GM19240 (cell line): Measurements from ENCODE around the gene LONRF3.
A peak's percentile ranks its signal among the peaks of the same experiment; 100 is the strongest.
"Not testable (repeated sequence)": the region's sequence is repeated elsewhere in the genome, so short reads cannot be mapped to it uniquely, and the experiment has no call there.

Experiments
- DNase-seq: peaks from one replicate; pipeline ENCODE4 v3.0.0; 2011; ENCODE audit warnings: low spot score; ENCODE audit not compliant: insufficient read length

LONRF3 gene

DNA sequence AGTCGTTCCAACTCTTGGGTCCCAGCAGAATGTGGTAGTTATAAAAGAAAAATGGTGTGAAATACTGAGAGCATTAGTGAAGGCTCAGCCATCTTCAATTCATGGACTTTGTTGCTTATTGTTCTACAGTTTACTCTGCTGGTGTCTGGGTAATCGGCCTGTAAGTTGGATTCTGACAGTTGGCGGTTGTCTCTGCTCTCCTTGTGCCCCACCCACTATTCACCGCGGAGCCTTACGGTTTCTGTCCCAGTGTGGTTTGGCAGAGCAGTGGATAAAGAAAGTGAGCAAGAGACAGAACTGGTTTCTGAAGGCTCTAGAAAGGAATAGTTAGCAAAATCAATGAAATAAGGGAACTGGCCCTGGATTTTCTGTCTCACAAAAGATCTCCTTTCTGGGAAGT is 9.1 kb downstream of the LONRF3 start:
- DNase-seq = no peak

- no peak for DNase-seq
These were observed 14.5 kb downstream of the LONRF3 start for GRCh38 chrX:118988911-118989310.

- no peak for DNase-seq
These were observed 15.5 kb downstream of the LONRF3 start for GRCh38 chrX:118989886-118990285.

DNA sequence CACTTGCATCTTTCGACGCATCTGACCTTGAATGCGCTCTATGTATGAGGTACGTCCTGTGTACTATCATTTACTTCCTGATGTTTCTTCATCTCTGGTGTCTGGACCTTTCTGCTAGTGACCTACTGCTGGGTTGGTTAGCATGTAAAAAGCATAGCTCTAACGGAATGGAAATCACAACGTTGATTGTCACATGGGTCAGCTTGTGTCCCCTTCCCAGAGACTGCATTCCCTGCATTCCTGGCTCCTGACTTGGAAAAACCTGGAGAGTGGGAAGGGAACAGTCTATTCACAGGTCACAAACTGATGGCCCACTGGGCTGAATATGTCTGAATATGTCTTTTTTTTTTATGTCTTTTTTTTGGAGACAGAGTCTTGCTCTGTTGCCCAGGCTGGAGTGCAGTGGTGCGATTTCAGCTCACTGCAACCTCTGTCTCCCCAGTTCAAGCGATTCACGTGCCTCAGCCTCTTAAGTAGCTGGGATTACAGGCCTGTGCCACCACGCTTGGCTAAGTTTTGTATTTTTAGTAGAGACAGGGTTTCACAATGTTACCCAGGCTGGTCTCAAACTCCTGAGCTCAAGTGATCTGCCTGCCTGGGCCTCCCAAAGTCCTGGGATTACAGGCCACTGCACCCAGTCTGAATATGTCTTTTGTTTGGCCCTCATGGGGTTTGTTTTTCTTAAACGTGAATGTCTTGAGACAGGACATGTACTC is 16.3 kb downstream of the LONRF3 start:
- DNase-seq = no peak

DNA sequence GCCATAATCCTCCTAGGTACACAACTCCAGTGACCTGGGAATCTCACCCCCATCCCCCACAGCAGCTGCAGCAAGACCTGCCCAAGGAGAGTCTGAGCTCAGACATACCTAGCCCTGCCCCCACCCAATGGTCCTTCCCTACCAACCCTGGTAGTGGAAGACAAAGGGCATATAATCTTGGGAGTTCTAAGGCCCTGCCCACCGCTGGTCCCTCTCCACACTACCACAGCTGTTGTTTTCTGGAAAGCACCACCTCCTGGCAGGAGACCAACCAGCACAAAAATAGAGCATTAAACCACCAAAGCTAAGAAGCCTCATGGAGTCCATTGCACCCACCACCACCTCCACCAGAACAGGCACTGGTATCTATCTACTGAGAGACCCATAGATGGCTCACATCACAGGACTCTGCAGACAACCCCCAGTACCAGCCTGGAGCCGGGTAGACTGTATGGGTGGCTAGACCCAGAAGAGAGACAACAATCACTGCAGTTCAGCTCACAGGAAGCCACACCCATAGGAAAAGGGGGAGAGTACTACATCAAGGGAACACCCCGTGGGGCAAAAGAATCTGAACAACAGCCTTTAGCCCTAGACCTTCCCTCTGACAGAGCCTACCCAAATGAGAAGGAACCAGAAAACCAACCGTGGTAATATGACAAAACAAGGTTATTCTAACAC is 18.2 kb downstream of the LONRF3 start:
- DNase-seq = not testable (repeated sequence)

- no peak for DNase-seq
These were observed 29.0 kb downstream of the LONRF3 start for GRCh38 chrX:119003462-119003861.

GRCh38 chrX:119004920-119005524 is 30.6 kb downstream of the LONRF3 start:
- peak; percentile 33 for DNase-seq

GRCh38 chrX:119007189-119007770 is 32.9 kb downstream of the LONRF3 start:
- no peak for DNase-seq

- DNase-seq = peak; percentile 32
These were observed 33.8 kb downstream of the LONRF3 start for GRCh38 chrX:119008110-119008744.

- no peak for DNase-seq
These were observed 34.7 kb downstream of the LONRF3 start for GRCh38 chrX:119009071-119009470.

DNA sequence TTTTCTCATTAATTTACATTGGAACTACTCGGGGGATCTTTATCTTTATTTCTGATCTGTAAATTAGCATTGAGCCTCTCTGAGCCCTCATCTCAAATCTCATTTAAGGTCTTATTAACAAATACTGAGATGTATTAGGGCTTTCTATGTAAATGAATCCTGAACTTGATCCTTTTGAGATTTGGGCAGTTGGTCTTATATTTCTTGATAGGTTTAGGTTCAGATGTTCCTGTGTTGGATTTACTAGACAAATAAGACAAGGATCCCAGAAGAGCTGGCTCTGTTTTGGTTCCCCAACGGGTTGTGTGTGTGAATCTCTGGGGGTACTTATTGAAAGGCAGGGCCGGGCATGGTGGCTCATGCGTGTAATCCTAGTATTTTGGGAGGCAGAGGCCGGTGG is 36.1 kb downstream of the LONRF3 start:
- no peak for DNase-seq

GRCh38 chrX:119013164-119013563 is 38.7 kb downstream of the LONRF3 start:
- no peak for DNase-seq

GRCh38 chrX:119015407-119016237 is 41.2 kb downstream of the LONRF3 start:
- no peak for DNase-seq

DNA sequence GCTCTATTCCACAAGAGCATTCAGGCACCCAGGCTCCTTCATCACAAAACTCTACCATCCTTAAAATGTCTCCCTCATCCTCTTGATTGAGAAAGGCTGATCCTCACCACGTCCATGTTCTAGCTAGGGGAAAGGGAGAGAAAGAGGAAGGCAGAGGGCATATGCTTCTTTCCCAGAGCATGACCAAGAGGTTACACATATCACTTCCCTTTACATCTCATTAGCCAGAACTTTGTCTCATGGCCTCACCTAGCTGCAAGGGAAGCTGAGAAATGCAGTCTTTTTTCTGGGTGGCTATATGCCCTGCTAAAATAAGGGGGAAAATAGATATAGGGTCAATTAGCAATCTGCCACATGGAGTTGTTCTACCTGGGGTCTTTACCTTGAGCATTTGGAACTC is 42.7 kb downstream of the LONRF3 start:
- DNase-seq = no peak

GRCh38 chrX:119025900-119026299 is 51.5 kb downstream of the LONRF3 start:
- DNase-seq = no peak

GRCh38 chrX:119026344-119026743 is 51.9 kb downstream of the LONRF3 start:
- DNase-seq = not testable (repeated sequence)

- DNase-seq = not testable (repeated sequence)
These were observed 53.7 kb downstream of the LONRF3 start for GRCh38 chrX:119027960-119028732.

DNA sequence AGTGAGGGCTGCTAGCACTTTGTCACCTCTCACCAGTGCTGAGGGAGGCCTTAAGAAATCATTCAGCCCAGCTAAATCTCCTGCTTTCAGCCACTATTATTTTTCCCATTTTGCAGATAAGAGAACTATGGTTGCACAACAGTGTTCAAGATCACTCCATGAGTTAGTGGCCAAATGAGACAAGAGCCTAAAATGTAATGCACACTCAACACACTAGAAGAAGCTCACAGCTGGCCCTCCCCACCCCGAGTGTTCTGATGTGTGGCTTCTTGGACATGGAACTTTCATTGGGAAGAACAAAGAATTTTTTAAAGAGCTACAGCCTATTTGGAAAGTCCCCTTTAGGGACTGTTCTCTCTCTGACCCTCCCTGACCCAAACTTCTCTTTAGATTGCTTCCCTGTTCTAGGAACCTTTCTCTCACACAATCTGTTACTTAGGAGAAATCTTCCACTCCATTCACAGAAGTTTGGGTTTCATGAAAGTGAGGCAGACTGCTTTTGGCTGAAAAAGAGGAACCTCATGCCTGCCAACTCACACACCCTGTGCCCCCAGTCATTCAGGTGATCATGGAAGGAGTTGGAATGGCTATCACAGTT is 54.4 kb downstream of the LONRF3 start:
- DNase-seq = no peak

DNA sequence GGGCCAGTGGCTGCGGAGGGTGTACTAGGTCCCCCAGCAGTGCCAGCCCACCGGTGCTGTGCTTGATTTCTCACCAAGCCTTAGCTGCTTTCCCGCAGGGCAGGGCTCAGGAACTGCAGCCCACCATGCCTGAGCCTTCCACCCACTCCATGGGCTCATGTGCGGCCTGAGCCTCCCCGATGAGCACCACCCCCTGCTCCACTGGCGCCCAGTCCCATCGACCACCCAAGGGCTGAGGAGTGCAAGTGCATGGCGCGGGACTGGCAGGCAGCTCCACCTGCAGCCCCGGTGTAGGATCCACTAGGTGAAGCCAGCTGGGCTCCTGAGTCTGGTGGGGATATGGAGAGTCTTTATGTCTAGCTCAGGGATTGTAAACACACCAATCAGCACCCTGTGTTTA is 55.2 kb downstream of the LONRF3 start:
- DNase-seq = not testable (repeated sequence)

GRCh38 chrX:119030990-119031389 is 56.6 kb downstream of the LONRF3 start:
- DNase-seq = no peak
